Naive B cell (primary cell): ENCODE results near the gene PCA3. TPM values are rescaled to one million over a fixed set of nuclear protein-coding genes. Genes with fewer than 3 reads are reported as not detected.

Source experiments
- ATAC-seq, 2 donors: fragments of 150-1000 bp; cut with Tn5 transposase; 2 replicates each; pipeline ENCODE4 v1.10.0; 2021; ENCODE audit warnings: low read depth in 2 of 2, mild to moderate bottlenecking in 2 of 2, moderate library complexity in 2 of 2
- DNase-seq: peaks from one replicate; pipeline ENCODE4 v3.0.0; 2022
- H3K27ac Mint-ChIP-seq, 6 donors: one replicate each; pipeline ENCODE4 v1.8.0; 2020 to 2022; ENCODE audit warnings: mild to moderate bottlenecking in 6 of 6, mixed read lengths in 6 of 6, moderate library complexity in 5 of 6, inconsistent platforms in 2 of 6
- H3K27me3 Mint-ChIP-seq, 3 donors: one replicate each; pipeline ENCODE4 v1.8.0; 2021 to 2022; ENCODE audit warnings: mixed read lengths in 3 of 3, mild to moderate bottlenecking in 1 of 3
- H3K36me3 Mint-ChIP-seq, 2 donors: one replicate each; pipeline ENCODE4 v1.8.0; 2020 to 2022; ENCODE audit warnings: mixed read lengths in 2 of 2, inconsistent platforms in 1 of 2, mild to moderate bottlenecking in 1 of 2
- H3K4me1 Mint-ChIP-seq, 3 donors: one replicate each; pipeline ENCODE4 v1.8.0; 2020 to 2022; ENCODE audit warnings: mixed read lengths in 3 of 3, inconsistent platforms in 1 of 3, mild to moderate bottlenecking in 1 of 3, moderate library complexity in 1 of 3
- H3K4me3 Mint-ChIP-seq, 8 donors: one replicate each; pipeline ENCODE4 v1.8.0; 2020 to 2022; ENCODE audit warnings: mild to moderate bottlenecking in 8 of 8, mixed read lengths in 8 of 8, moderate library complexity in 8 of 8, inconsistent platforms in 2 of 8
- H3K9me3 Mint-ChIP-seq, 7 donors: one replicate each; pipeline ENCODE4 v1.8.0; 2020 to 2022; ENCODE audit warnings: mixed read lengths in 7 of 7, mild to moderate bottlenecking in 5 of 7, inconsistent platforms in 2 of 7, moderate library complexity in 1 of 7
- polyA plus RNA-seq, 6 donors: library from polyadenylated mRNA; unstranded; fragments of 300-500 nt; fragmentation: Illumina TruSeq; gene quantifications; one replicate each; pipeline ENCODE4 v1.2.3, GENCODE V29; 2021; ENCODE audit warnings: low read depth in 6 of 6

Gene PCA3
- polyA plus RNA-seq, 6 donors from 2014 or later, result 0.64 TPM; not detected in 5

DNA sequence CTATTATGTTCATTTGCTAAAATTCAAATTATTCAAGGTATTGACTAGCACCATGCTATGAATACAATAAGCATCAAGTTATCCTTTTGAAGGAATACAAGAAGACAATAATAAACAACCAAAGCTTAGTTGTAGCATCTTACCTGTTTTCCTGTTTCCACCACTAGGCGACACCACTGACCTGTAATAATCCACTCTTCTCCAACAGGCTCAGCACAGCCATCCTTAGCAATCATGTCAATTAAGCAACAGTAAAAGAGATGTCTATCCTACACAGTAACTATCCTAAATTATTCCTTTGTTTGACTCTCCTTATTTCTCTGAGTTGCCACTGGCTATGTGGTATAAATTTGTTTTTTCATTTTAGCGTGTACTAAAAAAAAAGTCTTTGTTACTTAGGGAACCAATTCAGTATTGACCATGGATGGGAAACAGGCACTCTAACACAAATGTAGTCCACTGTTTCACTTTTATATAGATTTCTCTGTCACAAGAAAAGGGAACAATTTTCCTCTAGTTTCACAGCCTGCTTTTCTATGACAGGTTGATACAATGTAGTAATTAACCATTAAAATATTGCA is 46.2 kb downstream of the PCA3 start:
- no peak overlapping the region for H3K4me3 Mint-ChIP-seq

DNA sequence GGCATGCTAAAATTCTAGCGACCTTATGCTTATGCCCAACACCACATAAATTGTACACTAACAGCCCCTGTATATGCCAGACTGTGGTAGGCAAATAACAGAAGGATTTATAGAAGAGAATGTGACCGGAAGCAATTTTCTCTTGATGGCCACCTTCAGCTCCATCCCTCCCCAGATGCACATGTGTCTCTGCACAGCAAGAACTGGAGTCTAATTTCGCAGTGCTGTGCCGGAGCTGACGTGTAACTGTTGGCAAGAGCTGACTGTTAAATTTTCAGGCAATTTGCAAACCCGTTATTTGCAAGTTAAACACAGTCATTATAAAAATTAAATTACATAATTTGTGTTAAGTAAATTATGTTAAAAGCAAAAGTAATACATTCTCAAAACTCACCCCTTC is 48.4 kb downstream of the PCA3 start:
- H3K27me3 Mint-ChIP-seq, result peaks cover 39 to 43% (median 41%) of the 10 kb centered on the region in 3 donors
- no peak for ATAC-seq
- no peak overlapping the region for H3K27ac Mint-ChIP-seq

More for the DNA sequence above, 46.2 kb downstream of the PCA3 start:
- peaks cover 31 to 41% (median 35%) of the 10 kb centered on the region in 3 donors for H3K27me3 Mint-ChIP-seq
- no peak for ATAC-seq
- H3K36me3 Mint-ChIP-seq, result no peaks in the 10 kb centered on the region
- H3K4me1 Mint-ChIP-seq, result no peaks in the 10 kb centered on the region
- no peak overlapping the region for H3K27ac Mint-ChIP-seq
- DNase-seq, result no peak
- H3K9me3 Mint-ChIP-seq, result no peaks in the 10 kb centered on the region

DNA sequence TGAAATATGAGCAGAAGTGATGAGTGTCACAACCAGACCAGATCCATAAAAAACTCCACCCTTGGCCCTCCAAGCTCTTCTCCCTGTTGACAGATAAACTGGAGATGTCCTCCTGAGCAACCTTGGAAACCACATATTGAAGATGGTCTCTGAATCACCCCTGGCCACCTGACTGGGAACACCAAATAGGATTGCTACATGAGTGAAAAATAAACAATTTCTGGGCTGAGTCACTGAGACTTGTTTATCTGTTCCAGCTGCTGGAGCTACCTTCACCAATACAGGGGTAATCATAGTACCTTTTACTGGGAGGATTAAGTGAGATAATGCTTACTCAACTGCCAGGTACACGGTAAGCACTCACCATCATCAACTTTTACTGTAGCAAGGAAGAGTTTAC is 53.3 kb downstream of the PCA3 start:
- ATAC-seq (no peak), DNase-seq (no peak)
- H3K4me1 Mint-ChIP-seq, result no peaks in the 10 kb centered on the region
- H3K9me3 Mint-ChIP-seq, result no peaks in the 10 kb centered on the region
- no peak overlapping the region for H3K4me3 Mint-ChIP-seq
- H3K27ac Mint-ChIP-seq, result no peak overlapping the region
- peaks cover 33 to 38% (median 36%) of the 10 kb centered on the region in 3 donors for H3K27me3 Mint-ChIP-seq
- H3K36me3 Mint-ChIP-seq, result no peaks in the 10 kb centered on the region

More for the DNA sequence above, 48.4 kb downstream of the PCA3 start:
- no peak overlapping the region for H3K4me3 Mint-ChIP-seq
- H3K9me3 Mint-ChIP-seq, result no peaks in the 10 kb centered on the region
- DNase-seq, result no peak
- no peaks in the 10 kb centered on the region for H3K36me3 Mint-ChIP-seq
- H3K4me1 Mint-ChIP-seq, result no peaks in the 10 kb centered on the region

DNA sequence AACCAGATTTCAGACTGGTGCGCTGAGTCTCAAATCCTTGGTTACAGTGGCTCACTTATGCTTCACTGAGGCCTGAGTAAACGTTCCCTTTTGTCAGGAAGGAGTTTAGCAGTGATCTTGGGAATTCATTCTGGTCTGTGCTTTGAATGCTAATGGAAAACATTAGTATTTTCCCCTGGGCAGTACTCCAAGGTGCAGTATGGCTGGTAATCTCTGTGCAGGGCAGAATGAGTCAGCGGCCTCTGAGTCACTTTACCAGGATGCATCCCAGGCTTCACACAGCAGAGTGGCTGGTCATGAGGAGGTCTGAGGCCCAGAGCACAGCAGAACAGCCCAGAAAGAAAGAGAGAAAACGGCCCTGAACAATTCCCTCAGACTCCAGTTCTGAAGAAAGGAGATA is 54.0 kb downstream of the PCA3 start:
- Mint-ChIP-seq H3K27ac (no peak overlapping the region), H3K9me3 (no peaks in the 10 kb centered on the region), H3K27me3 (peaks cover 29 to 41% (median 29%) of the 10 kb centered on the region in 3 donors), H3K36me3 (no peaks in the 10 kb centered on the region), H3K4me1 (no peaks in the 10 kb centered on the region), H3K4me3 (no peak overlapping the region)
- no peak for ATAC-seq
- DNase-seq, result no peak

DNA sequence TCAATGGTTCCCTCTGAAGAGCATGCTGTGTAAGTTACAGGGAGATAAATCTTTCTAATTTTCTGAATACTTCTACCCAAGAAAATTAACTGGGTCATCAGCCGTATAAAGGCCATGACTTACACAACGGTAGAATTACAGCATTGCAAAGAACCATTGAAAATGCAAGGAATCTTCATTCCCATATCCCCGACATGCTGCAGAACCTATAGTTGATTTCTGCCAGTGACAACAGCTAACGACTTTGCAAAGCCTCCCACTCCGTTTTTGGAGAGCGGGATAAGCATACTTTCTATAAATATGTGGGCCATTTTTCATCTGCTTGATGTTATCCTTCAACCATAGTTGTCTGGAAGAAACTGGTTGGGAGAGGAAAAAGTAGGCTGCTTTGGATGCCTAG is 56.2 kb downstream of the PCA3 start:
- ATAC-seq, result no peak
- no peak for DNase-seq
- Mint-ChIP-seq H3K27me3 (peaks cover 23 to 39% (median 28%) of the 10 kb centered on the region in 3 donors), H3K9me3 (no peaks in the 10 kb centered on the region), H3K27ac (no peak overlapping the region), H3K4me1 (no peaks in the 10 kb centered on the region), H3K4me3 (no peak overlapping the region), H3K36me3 (no peaks in the 10 kb centered on the region)

DNA sequence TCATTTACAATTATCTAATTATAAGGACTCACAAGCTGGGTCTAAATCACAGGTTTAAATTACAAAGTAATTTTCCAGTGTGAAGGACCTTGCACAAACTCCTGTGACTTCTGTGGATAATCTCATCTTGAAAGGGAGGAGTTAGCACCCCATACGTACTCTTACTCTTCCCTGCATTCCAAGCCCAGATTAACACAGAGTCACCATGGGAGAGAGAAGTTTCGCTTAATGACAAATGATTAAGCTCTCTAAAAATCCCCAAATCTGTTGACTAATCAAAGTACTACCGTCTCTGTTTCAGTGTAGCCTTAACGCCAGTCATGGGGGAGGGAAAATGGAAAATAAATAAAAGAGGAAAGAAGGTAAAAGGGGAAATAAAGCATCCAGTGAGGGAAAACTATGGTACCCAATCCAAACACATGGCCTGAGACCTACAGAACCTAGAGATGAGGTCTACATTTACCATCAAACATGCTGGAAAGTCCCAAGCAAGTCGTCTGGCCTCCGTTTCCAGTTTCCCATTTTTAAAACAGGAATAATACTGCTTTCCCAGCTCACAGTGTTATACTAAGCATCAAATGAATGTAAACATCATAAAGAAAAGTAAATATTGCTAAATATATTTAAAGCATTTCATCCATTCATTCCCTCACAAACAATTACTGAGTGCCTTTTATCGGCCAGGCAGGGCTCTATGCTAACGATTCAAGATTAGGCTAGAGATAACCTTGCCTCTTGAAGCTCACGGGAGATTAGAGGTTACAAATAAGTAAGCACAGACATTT is 63.2 kb downstream of the PCA3 start:
- H3K27ac Mint-ChIP-seq, result no peak overlapping the region
- no peak for ATAC-seq

DNA sequence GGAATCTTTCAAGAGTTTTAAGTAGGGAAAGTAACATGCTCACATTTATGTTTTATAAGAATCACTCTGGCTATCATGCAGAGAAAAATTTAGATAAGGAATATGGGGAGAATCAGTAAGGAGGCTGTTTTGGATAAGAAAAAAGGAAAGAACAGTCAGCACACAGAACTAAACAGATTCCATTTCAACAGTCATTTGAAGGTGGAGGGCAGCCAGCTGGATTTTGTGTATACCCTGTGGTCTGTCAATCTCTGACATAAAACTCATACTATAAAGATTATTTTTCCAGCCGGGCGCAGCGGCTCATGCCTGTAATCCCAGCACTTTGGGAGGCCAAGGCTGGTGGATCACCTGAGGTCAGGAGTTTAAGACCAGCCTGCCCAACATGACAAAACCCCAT is 64.2 kb downstream of the PCA3 start:
- Mint-ChIP-seq H3K27ac (no peak overlapping the region), H3K4me3 (no peak overlapping the region), H3K27me3 (peaks cover 18 to 33% (median 29%) of the 10 kb centered on the region in 3 donors), H3K36me3 (no peaks in the 10 kb centered on the region), H3K9me3 (peaks cover 4 to 14% (median 10%) of the 10 kb centered on the region in 7 donors), H3K4me1 (no peaks in the 10 kb centered on the region)
- DNase-seq (no peak), ATAC-seq (no peak)

More for the DNA sequence above, 63.2 kb downstream of the PCA3 start:
- no peaks in the 10 kb centered on the region for H3K36me3 Mint-ChIP-seq
- no peaks in the 10 kb centered on the region for H3K4me1 Mint-ChIP-seq
- H3K27me3 Mint-ChIP-seq, result peaks cover 18 to 34% (median 32%) of the 10 kb centered on the region in 3 donors
- no peak for DNase-seq
- peaks cover 4 to 14% (median 10%) of the 10 kb centered on the region in 7 donors for H3K9me3 Mint-ChIP-seq
- no peak overlapping the region for H3K4me3 Mint-ChIP-seq

DNA sequence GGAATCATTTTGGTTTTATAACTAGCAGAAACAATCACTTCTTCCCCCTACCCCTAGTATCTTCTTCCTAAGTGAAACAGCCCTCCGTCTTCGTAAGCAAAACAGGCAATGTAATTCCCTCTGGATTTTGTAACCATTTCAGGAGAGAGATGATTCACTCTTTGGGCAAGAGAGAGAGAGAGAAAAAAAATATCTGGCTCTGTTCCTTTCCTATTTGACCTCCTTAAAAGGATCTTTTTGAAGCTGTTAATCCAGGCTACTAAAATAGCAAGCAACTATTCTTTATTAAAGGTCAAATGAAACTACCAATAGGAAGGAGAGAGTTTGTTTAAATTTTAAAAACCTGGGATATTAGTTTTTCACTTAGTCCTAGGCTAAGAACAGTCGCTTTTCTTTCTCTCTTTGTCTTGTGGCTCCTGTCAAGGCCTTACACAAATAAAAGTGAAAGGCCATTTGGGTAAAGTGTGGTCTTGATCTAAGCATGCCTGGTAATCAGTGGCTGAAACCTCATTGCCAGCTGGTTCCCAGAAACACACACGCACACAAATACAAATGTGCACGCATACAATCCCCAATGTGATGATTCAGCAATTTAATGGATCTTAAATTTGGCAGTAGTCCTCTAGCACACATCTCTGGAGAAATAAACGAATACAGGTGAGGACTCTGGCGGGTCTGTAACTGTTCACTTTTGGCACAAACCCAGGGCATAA is 71.5 kb downstream of the PCA3 start:
- peaks cover 0 to 4% (median 0%) of the 10 kb centered on the region in 7 donors for H3K9me3 Mint-ChIP-seq
- H3K27me3 Mint-ChIP-seq, result peaks cover 0 to 21% (median 13%) of the 10 kb centered on the region in 3 donors
- H3K4me3 Mint-ChIP-seq, result no peak overlapping the region
- no peak overlapping the region for H3K27ac Mint-ChIP-seq
- H3K36me3 Mint-ChIP-seq, result no peaks in the 10 kb centered on the region
- no peaks in the 10 kb centered on the region for H3K4me1 Mint-ChIP-seq
- no peak for DNase-seq
- no peak for ATAC-seq

Other genes with a start within 250 kb of the PCA3 start
- under 1 TPM in 5 of 6 donors, not detected in 1; 0.12 to 0.65 (median 0.23) TPM for gene PRUNE2, start 141.7 kb downstream of the PCA3 start, polyA plus RNA-seq